ENCODE data around the gene CHCHD6. TPM values are rescaled to one million over a fixed set of nuclear protein-coding genes. Genes with fewer than 3 reads are reported as not detected.

Gene CHCHD6
- total RNA-seq, 3 donors from 2014 or later (not counting 1 experiment from before 2014, with no cell fraction given): 5.3 to 9.9 (median 8.3) TPM

GRCh38 chr3:126895178-126896066 is 191.4 kb downstream of the CHCHD6 start:
- intact Hi-C loops (cut with micrococcal nuclease): no loop called here
- Mint-ChIP-seq H3K4me3 (no peak overlapping the region), H3K4me1 (no peaks in the 10 kb centered on the region), H3K27ac (no peak overlapping the region), H3K27me3 (ENCODE audit: low read depth in 2 of 2) (peaks cover 43 to 64% of the 10 kb centered on the region in 2 donors), H3K36me3 (no peaks in the 10 kb centered on the region), H3K9me3 (no peaks in the 10 kb centered on the region)
- Histone ChIP-seq H3K36me3 (ENCODE audit: control insufficient read depth, insufficient read depth, low read length) (no peaks in the 10 kb centered on the region), H3K27ac (ENCODE audit: low read length) (no peak overlapping the region), H3K27me3 (ENCODE audit: control insufficient read depth, insufficient read depth, low read length) (no peaks in the 10 kb centered on the region), H3K9me3 (ENCODE audit: control insufficient read depth, insufficient read depth, low read length) (no peaks in the 10 kb centered on the region), H3K4me1 (ENCODE audit: control insufficient read depth, insufficient read depth, low read length) (no peaks in the 10 kb centered on the region), H3K4me3 (ENCODE audit: low read length) (no peak overlapping the region)
- 94% methylated on average over 7 of the region's 7 CpGs for WGBS (ENCODE audit: insufficient coverage)
- no peak for DNase-seq
- TF ChIP-seq CTCF (IDR thresholded peaks at IDR 0.05): no peak
- no peak for ATAC-seq

GRCh38 chr3:126896067-126896441 is 192.0 kb downstream of the CHCHD6 start:
- H3K9me3 Mint-ChIP-seq: no peaks in the 10 kb centered on the region
- intact Hi-C loops (cut with micrococcal nuclease): no loop called here
- Histone ChIP-seq H3K4me3 (ENCODE audit: low read length) (no peak overlapping the region), H3K4me1 (ENCODE audit: control insufficient read depth, insufficient read depth, low read length) (no peaks in the 10 kb centered on the region), H3K36me3 (ENCODE audit: control insufficient read depth, insufficient read depth, low read length) (no peaks in the 10 kb centered on the region), H3K27ac (ENCODE audit: low read length) (no peak overlapping the region), H3K27me3 (ENCODE audit: control insufficient read depth, insufficient read depth, low read length) (peaks cover 2% of the 10 kb centered on the region), H3K9me3 (ENCODE audit: control insufficient read depth, insufficient read depth, low read length) (no peaks in the 10 kb centered on the region)
- H3K27ac Mint-ChIP-seq: no peak overlapping the region
- H3K4me3 Mint-ChIP-seq: no peak overlapping the region
- ATAC-seq (no peak), DNase-seq (no peak)
- H3K27me3 Mint-ChIP-seq (ENCODE audit: low read depth in 2 of 2): peaks cover 39 to 62% of the 10 kb centered on the region in 2 donors
- H3K4me1 Mint-ChIP-seq: no peaks in the 10 kb centered on the region
- TF ChIP-seq CTCF (IDR thresholded peaks at IDR 0.05): no peak
- 100% methylated on average over 1 of the region's 1 CpG for WGBS (ENCODE audit: insufficient coverage)
- H3K36me3 Mint-ChIP-seq: no peaks in the 10 kb centered on the region

GRCh38 chr3:126896968-126897367 is 192.9 kb downstream of the CHCHD6 start:
- H3K27ac Mint-ChIP-seq: no peak overlapping the region
- Histone ChIP-seq H3K36me3 (ENCODE audit: control insufficient read depth, insufficient read depth, low read length) (no peaks in the 10 kb centered on the region), H3K27me3 (ENCODE audit: control insufficient read depth, insufficient read depth, low read length) (peaks cover 6% of the 10 kb centered on the region), H3K9me3 (ENCODE audit: control insufficient read depth, insufficient read depth, low read length) (no peaks in the 10 kb centered on the region), H3K4me3 (ENCODE audit: low read length) (no peak overlapping the region), H3K4me1 (ENCODE audit: control insufficient read depth, insufficient read depth, low read length) (no peaks in the 10 kb centered on the region), H3K27ac (ENCODE audit: low read length) (no peak overlapping the region)
- no peaks in the 10 kb centered on the region for H3K4me1 Mint-ChIP-seq
- intact Hi-C loops (cut with micrococcal nuclease): no loop called here
- ATAC-seq (no peak), DNase-seq (no peak)
- H3K36me3 Mint-ChIP-seq: no peaks in the 10 kb centered on the region
- H3K27me3 Mint-ChIP-seq (ENCODE audit: low read depth in 2 of 2): peaks cover 43 to 66% of the 10 kb centered on the region in 2 donors
- no peaks in the 10 kb centered on the region for H3K9me3 Mint-ChIP-seq
- no peak for TF ChIP-seq CTCF (IDR thresholded peaks at IDR 0.05)
- no peak overlapping the region for H3K4me3 Mint-ChIP-seq
- WGBS (ENCODE audit: insufficient coverage): 96% methylated on average over 6 of the region's 6 CpGs
